ENCODE results near the gene ME2. TPM values are rescaled to one million over a fixed set of nuclear protein-coding genes. Genes with fewer than 3 reads are reported as not detected.

Gene ME2
- total RNA-seq, 3 donors from 2014 or later (not counting 1 experiment from before 2014, with no cell fraction given): 42.4 to 61.3 (median 43.5) TPM

DNA sequence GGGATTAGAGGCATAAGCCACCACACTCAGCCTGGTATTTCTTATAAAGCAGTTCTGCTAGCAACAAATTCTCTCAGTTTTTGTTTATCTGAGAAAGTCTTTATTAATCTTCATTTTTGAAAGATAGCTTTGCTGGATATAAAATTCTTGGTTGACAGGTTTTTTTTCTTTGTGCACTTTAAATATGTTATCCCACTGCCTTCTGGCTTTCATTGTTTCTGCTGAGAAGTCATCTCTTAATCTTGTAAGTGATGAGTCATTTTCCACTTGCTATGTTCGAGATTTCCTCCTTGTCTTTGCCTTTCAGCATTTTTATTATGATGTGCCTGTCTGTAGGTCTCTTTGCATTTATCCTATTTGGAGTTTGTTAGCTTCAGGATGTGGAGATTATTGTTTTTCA, 83.1 kb downstream of the ME2 start:
- WGBS (ENCODE audit: insufficient coverage): 88% methylated on average over 1 of the region's 1 CpG
- no peak for DNase-seq
- intact Hi-C loops (cut with micrococcal nuclease): loop anchor here (10.0 kb wide), 2 partner anchors 93 to 677 kb away; partner anchors contain the start of genes CXXC1 and MBD1
- Mint-ChIP-seq H3K9me3 (peaks cover 5 to 10% of the 10 kb centered on the region in 2 donors), H3K27me3 (ENCODE audit: low read depth in 2 of 2) (peaks cover 7 to 13% of the 10 kb centered on the region in 2 donors), H3K4me3 (no peak overlapping the region), H3K27ac (no peak overlapping the region), H3K36me3 (peaks cover 10% of the 10 kb centered on the region), H3K4me1 (no peaks in the 10 kb centered on the region)
- TF ChIP-seq, protein P1, sequence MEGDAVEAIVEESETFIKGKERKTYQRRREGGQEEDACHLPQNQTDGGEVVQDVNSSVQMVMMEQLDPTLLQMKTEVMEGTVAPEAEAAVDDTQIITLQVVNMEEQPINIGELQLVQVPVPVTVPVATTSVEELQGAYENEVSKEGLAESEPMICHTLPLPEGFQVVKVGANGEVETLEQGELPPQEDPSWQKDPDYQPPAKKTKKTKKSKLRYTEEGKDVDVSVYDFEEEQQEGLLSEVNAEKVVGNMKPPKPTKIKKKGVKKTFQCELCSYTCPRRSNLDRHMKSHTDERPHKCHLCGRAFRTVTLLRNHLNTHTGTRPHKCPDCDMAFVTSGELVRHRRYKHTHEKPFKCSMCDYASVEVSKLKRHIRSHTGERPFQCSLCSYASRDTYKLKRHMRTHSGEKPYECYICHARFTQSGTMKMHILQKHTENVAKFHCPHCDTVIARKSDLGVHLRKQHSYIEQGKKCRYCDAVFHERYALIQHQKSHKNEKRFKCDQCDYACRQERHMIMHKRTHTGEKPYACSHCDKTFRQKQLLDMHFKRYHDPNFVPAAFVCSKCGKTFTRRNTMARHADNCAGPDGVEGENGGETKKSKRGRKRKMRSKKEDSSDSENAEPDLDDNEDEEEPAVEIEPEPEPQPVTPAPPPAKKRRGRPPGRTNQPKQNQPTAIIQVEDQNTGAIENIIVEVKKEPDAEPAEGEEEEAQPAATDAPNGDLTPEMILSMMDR (IDR thresholded peaks at IDR 0.05): no peak
- H3K4me3 ChIP-seq (ENCODE audit: low read length): no peak overlapping the region
- no peaks in the 10 kb centered on the region for H3K4me1 ChIP-seq (ENCODE audit: control insufficient read depth, insufficient read depth, low read length)
- no peak overlapping the region for H3K27ac ChIP-seq (ENCODE audit: low read length)
- peaks cover 7% of the 10 kb centered on the region for H3K9me3 ChIP-seq (ENCODE audit: control insufficient read depth, insufficient read depth, low read length)
- no peaks in the 10 kb centered on the region for H3K27me3 ChIP-seq (ENCODE audit: control insufficient read depth, insufficient read depth, low read length)
- peak in 1 of 3 donors; percentile 52 for ATAC-seq
- no peaks in the 10 kb centered on the region for H3K36me3 ChIP-seq (ENCODE audit: control insufficient read depth, insufficient read depth, low read length)

- ATAC-seq: peak; percentile 91 to 96 (median 93)
- peak within 1 kb of the TSS; percentile 58 to 73 for H3K27ac Mint-ChIP-seq
Observed at GRCh38 chr18:50967714-50968661, 89.1 kb downstream of the ME2 start, which contains the start of gene ELAC1. ELAC1 (plus strand) TSS chr18:50968040; CDS start chr18:50974405, 6,365 bp downstream.

GRCh38 chr18:50969448-50969847, 90.5 kb downstream of the ME2 start:
- Mint-ChIP-seq H3K27ac (peak overlapping the region; percentile 58 to 73), H3K4me3 (peak overlapping the region; percentile 62), H3K9me3 (no peaks in the 10 kb centered on the region), H3K4me1 (peaks cover 17 to 25% of the 10 kb centered on the region in 2 donors), H3K27me3 (ENCODE audit: low read depth in 2 of 2) (no peaks in the 10 kb centered on the region), H3K36me3 (no peaks in the 10 kb centered on the region)
- Histone ChIP-seq H3K4me1 (ENCODE audit: control insufficient read depth, insufficient read depth, low read length) (peaks cover 7% of the 10 kb centered on the region), H3K9me3 (ENCODE audit: control insufficient read depth, insufficient read depth, low read length) (no peaks in the 10 kb centered on the region), H3K27me3 (ENCODE audit: control insufficient read depth, insufficient read depth, low read length) (no peaks in the 10 kb centered on the region), H3K36me3 (ENCODE audit: control insufficient read depth, insufficient read depth, low read length) (peaks cover under 1% of the 10 kb centered on the region), H3K27ac (ENCODE audit: low read length) (no peak overlapping the region), H3K4me3 (ENCODE audit: low read length) (no peak overlapping the region)
- intact Hi-C loops (cut with micrococcal nuclease): loop anchor here (5.0 to 10.0 kb wide), 3 partner anchors 63 to 685 kb away; partner anchors contain the start of genes CXXC1, MBD1 and SMAD4
- DNase-seq (no peak), ATAC-seq (no peak)
- 92% methylated on average over 5 of the region's 5 CpGs for WGBS (ENCODE audit: insufficient coverage)
- TF ChIP-seq, protein P1 (IDR thresholded peaks at IDR 0.05): no peak

More at GRCh38 chr18:50967714-50968661, 89.1 kb downstream of the ME2 start, which contains the start of gene ELAC1:
- Mint-ChIP-seq H3K4me1 (peaks cover 17 to 25% of the 10 kb centered on the region in 2 donors), H3K9me3 (peaks cover 0 to 2% of the 10 kb centered on the region in 2 donors), H3K4me3 (peak within 1 kb of the TSS; percentile 91), H3K36me3 (no peaks in the 10 kb centered on the region), H3K27me3 (ENCODE audit: low read depth in 2 of 2) (no peaks in the 10 kb centered on the region)
- no peaks in the 10 kb centered on the region for H3K9me3 ChIP-seq (ENCODE audit: control insufficient read depth, insufficient read depth, low read length)
- H3K36me3 ChIP-seq (ENCODE audit: control insufficient read depth, insufficient read depth, low read length): no peaks in the 10 kb centered on the region
- peak; percentile 71 to 82 for DNase-seq
- peak within 1 kb of the TSS; percentile 83 for H3K27ac ChIP-seq (ENCODE audit: low read length)
- WGBS (ENCODE audit: insufficient coverage): under 1% methylated on average over 84 of the region's 84 CpGs
- no peaks in the 10 kb centered on the region for H3K27me3 ChIP-seq (ENCODE audit: control insufficient read depth, insufficient read depth, low read length)
- TF ChIP-seq, protein P1 (IDR thresholded peaks at IDR 0.05): no peak
- intact Hi-C loops (cut with micrococcal nuclease): loop anchor here (1.0 to 10.0 kb wide), 4 partner anchors 64 to 683 kb away; partner anchors contain the start of genes CXXC1, MBD1 and SMAD4
- H3K4me1 ChIP-seq (ENCODE audit: control insufficient read depth, insufficient read depth, low read length): peaks cover 7% of the 10 kb centered on the region
- peak within 1 kb of the TSS; percentile 63 for H3K4me3 ChIP-seq (ENCODE audit: low read length)

Data from natural killer cell (primary cell).